WTC11 (cell line): ENCODE results near the gene ZNF362. TPM values are rescaled to one million over a fixed set of nuclear protein-coding genes. Genes with fewer than 3 reads are reported as not detected.

Experiments used
- ATAC-seq: fragments of 200-7000 bp; cut with Tn5 transposase; 2 replicates; pipeline ENCODE4 v1.10.0; 2021; ENCODE audit warnings: mild to moderate bottlenecking, moderate library complexity
- CTCF ChIA-PET: fragments of 300-600 bp; sonication (Branson Sonifier 250); formaldehyde crosslinking; loops from one replicate; lab custom pipeline; 2021; ENCODE audit warnings: antibody characterized with exemption; lab: Charles Lee
- POLR2A ChIA-PET: fragments of 350-600 bp; sonication (Branson Sonifier 250); formaldehyde crosslinking; loops from one replicate; lab custom pipeline; 2021; ENCODE audit warnings: antibody characterized with exemption; lab: Charles Lee
- DNase-seq: peaks from one replicate; pipeline ENCODE4 v3.0.0; 2021; ENCODE audit warnings: low spot score
- H3K27ac Mint-ChIP-seq: 2 replicates; pipeline ENCODE4 v1.8.0; 2021; ENCODE audit warnings: mixed read lengths
- H3K27me3 Mint-ChIP-seq: 2 replicates; pipeline ENCODE4 v1.8.0; 2021; ENCODE audit warnings: low read depth, mild to moderate bottlenecking, moderate library complexity, mixed read lengths
- H3K36me3 Mint-ChIP-seq: 2 replicates; pipeline ENCODE4 v1.8.0; 2021; ENCODE audit warnings: mixed read lengths
- H3K4me1 Mint-ChIP-seq: 2 replicates; pipeline ENCODE4 v1.8.0; 2022; ENCODE audit warnings: mixed read lengths
- H3K4me3 Mint-ChIP-seq: 2 replicates; pipeline ENCODE4 v1.8.0; 2021; ENCODE audit warnings: mild to moderate bottlenecking, moderate library complexity, mixed read lengths
- H3K9me3 Mint-ChIP-seq: 2 replicates; pipeline ENCODE4 v1.8.0; 2021; ENCODE audit warnings: mixed read lengths
- AFF4 ChIP-seq: sonication (generic); formaldehyde crosslinking; IDR thresholded peaks from 2 replicates; pipeline ENCODE4 v1.8.1; 2023; ENCODE audit warnings: mild to moderate bottlenecking, missing genetic modification reagents, borderline replicate concordance
- AR ChIP-seq: fragments of 250-450 bp; sonication (Bioruptor Pico); IDR thresholded peaks from 2 replicates; pipeline ENCODE4 v1.9.0; 2021; ENCODE audit warnings: mild to moderate bottlenecking
- ATF2 ChIP-seq: sonication (generic); formaldehyde crosslinking; IDR thresholded peaks from 2 replicates; pipeline ENCODE4 v1.8.1; 2022; ENCODE audit warnings: low read depth, missing genetic modification reagents, borderline replicate concordance
- FOXK1 ChIP-seq: sonication (generic); formaldehyde crosslinking; IDR thresholded peaks from 2 replicates; pipeline ENCODE4 v1.8.0; 2022; ENCODE audit warnings: mild to moderate bottlenecking, moderate library complexity, missing genetic modification reagents
- GRHL2 ChIP-seq: fragments of 250-450 bp; sonication (Bioruptor Pico); IDR thresholded peaks from 2 replicates; pipeline ENCODE4 v1.8.0; 2022; ENCODE audit warnings: mild to moderate bottlenecking, moderate library complexity; ENCODE audit not compliant: insufficient replicate concordance, severe bottlenecking
- HMGA2 ChIP-seq: fragments of 250-450 bp; sonication (Bioruptor Pico); IDR thresholded peaks from 2 replicates; pipeline ENCODE4 v1.4.0; 2021; ENCODE audit warnings: mild to moderate bottlenecking, moderate library complexity
- JUN ChIP-seq: sonication (generic); formaldehyde crosslinking; IDR thresholded peaks from 2 replicates; pipeline ENCODE4 v1.8.0; 2023; ENCODE audit warnings: mild to moderate bottlenecking, missing genetic modification reagents
- MAX ChIP-seq: sonication (generic); formaldehyde crosslinking; IDR thresholded peaks from 2 replicates; pipeline ENCODE4 v1.8.0; 2022; ENCODE audit warnings: mild to moderate bottlenecking, missing genetic modification reagents
- MXD4 ChIP-seq: fragments of 250-450 bp; sonication (Bioruptor Pico); IDR thresholded peaks from 2 replicates; pipeline ENCODE4 v1.8.0; 2021; ENCODE audit warnings: mild to moderate bottlenecking, moderate library complexity, borderline replicate concordance
- NR2C2 ChIP-seq: sonication (generic); formaldehyde crosslinking; IDR thresholded peaks from 2 replicates; pipeline ENCODE4 v1.8.0; 2022; ENCODE audit warnings: mild to moderate bottlenecking, missing genetic modification reagents
- PRDM15 ChIP-seq: sonication (generic); formaldehyde crosslinking; IDR thresholded peaks from 2 replicates; pipeline ENCODE4 v1.8.0; 2022; ENCODE audit warnings: missing genetic modification reagents
- RORB ChIP-seq: fragments of 250-450 bp; sonication (Bioruptor Pico); IDR thresholded peaks from 2 replicates; pipeline ENCODE4 v1.9.0; 2021; ENCODE audit warnings: mild to moderate bottlenecking
- SMAD3 ChIP-seq: sonication (generic); formaldehyde crosslinking; IDR thresholded peaks from 2 replicates; pipeline ENCODE4 v1.8.0; 2022; ENCODE audit warnings: missing genetic modification reagents, mild to moderate bottlenecking, borderline replicate concordance
- USF1 ChIP-seq: sonication (generic); formaldehyde crosslinking; IDR thresholded peaks from 2 replicates; pipeline ENCODE4 v1.8.0; 2022; ENCODE audit warnings: mild to moderate bottlenecking, missing genetic modification reagents
- ZNF532 ChIP-seq: fragments of 250-450 bp; sonication (Bioruptor Pico); IDR thresholded peaks from 2 replicates; pipeline ENCODE4 v1.9.0; 2021; ENCODE audit warnings: mild to moderate bottlenecking, borderline replicate concordance
- total RNA-seq: library from RNA; stranded (reverse); gene quantifications from 3 replicates; pipeline ENCODE4 v1.2.3, GENCODE V29; 2021

Gene ZNF362
- total RNA-seq, 1 experiment from 2014 or later: 24.2 TPM

- no peak overlapping the region for H3K27ac Mint-ChIP-seq
- no peak overlapping the region for H3K4me3 Mint-ChIP-seq
- H3K9me3 Mint-ChIP-seq: no peaks in the 10 kb centered on the region
- no peak for ATAC-seq
- H3K36me3 Mint-ChIP-seq: no peaks in the 10 kb centered on the region
- peaks cover 9% of the 10 kb centered on the region for H3K27me3 Mint-ChIP-seq
- no peaks in the 10 kb centered on the region for H3K4me1 Mint-ChIP-seq
- TF ChIP-seq PRDM15 (CRISPR knock-in tag) (no peak), USF1 (CRISPR knock-in tag) (no peak), HMGA2 (CRISPR knock-in tag) (no peak), SMAD3 (CRISPR knock-in tag) (no peak), FOXK1 (CRISPR knock-in tag) (no peak), ZNF532 (CRISPR knock-in tag) (no peak), GRHL2 (no peak), RORB (CRISPR knock-in tag) (no peak), JUN (no peak)
- TF ChIP-seq, all 79 proteins: peak for 0
- ChIA-PET POLR2A (no interaction called here), CTCF (interaction anchor here (1.1 to 2.9 kb wide), 3 partner anchors 20 to 134 kb away, joined by 3 to 13 read pairs (median 10); no protein-coding TSS in a partner anchor)
- DNase-seq: no peak
These were observed 65.8 kb downstream of the ZNF362 start for GRCh38 chr1:33322109-33322508.

- no peak overlapping the region for H3K27ac Mint-ChIP-seq
- ATAC-seq (no peak), DNase-seq (no peak)
- CTCF ChIA-PET: interaction anchor here (1.0 to 2.9 kb wide), 5 partner anchors 10 to 133 kb away, joined by 3 to 13 read pairs (median 5); no protein-coding TSS in a partner anchor
- no peak overlapping the region for H3K4me3 Mint-ChIP-seq
- no peaks in the 10 kb centered on the region for H3K36me3 Mint-ChIP-seq
- POLR2A ChIA-PET: no interaction called here
- H3K4me1 Mint-ChIP-seq: no peaks in the 10 kb centered on the region
- peaks cover 3% of the 10 kb centered on the region for H3K27me3 Mint-ChIP-seq
- no peaks in the 10 kb centered on the region for H3K9me3 Mint-ChIP-seq
- TF ChIP-seq AFF4 (CRISPR knock-in tag): no peak
- no peak for TF ChIP-seq AR
- no peak for TF ChIP-seq USF1 (CRISPR knock-in tag)
- TF ChIP-seq MXD4 (CRISPR knock-in tag): no peak
- TF ChIP-seq MAX (CRISPR knock-in tag): no peak
- TF ChIP-seq NR2C2 (CRISPR knock-in tag): no peak
- no peak for TF ChIP-seq ATF2 (CRISPR knock-in tag)
These were observed 66.7 kb downstream of the ZNF362 start for GRCh38 chr1:33322870-33323585.
